Kidney glomerular epithelial cell (primary cell): ENCODE data around the gene C4B.
A peak's percentile ranks its signal among the peaks of the same experiment; 100 is the strongest.
"Not testable (repeated sequence)": the region's sequence is repeated elsewhere in the genome, so short reads cannot be mapped to it uniquely, and the experiment has no call there.

Experiments used
- DNase-seq: peaks from one replicate; lab custom pipeline; 2025; lab: John Stamatoyannopoulos, UW

Gene C4B

DNA sequence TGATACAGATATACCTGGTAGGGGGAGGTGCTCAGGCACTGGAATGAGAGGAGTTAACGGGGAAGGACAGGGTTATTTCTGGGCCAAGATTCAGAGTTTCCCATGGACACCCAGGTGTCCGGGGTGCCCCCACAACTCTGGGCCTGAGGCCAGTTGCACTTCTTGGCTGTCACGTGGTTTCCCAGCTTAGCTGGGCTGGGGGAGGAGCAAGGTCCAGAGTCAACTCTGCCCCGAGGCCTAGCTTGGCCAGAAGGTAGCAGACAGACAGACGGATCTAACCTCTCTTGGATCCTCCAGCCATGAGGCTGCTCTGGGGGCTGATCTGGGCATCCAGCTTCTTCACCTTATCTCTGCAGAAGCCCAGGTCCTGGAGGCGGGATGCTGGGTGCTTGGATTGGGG, at the start of gene C4B:
Gene C4B, plus strand, starts transcription at position 249 of the 400 bp plus-strand sequence. Its CDS starts 51 bp downstream, at position 300.
- not testable (repeated sequence) for DNase-seq

DNA sequence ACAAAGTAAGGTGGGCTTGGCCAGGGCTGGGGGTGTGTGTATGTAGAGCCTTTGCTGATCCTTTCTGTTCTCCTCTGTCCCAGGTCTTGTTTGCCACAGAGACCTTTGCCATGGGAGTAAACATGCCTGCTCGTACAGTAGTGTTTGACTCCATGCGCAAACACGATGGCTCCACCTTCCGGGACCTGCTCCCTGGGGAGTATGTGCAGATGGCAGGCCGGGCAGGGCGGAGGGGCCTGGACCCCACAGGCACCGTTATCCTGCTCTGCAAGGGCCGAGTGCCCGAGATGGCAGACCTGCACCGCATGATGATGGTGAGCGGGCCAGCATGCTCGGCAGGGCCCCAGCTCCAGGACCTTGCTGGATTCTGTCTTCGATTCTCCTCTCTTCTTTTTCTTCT, 48.9 kb upstream of the C4B start:
- DNase-seq: no peak

- DNase-seq: no peak
These were observed 48.1 kb upstream of the C4B start for GRCh38 chr6:31966506-31966905.

DNA sequence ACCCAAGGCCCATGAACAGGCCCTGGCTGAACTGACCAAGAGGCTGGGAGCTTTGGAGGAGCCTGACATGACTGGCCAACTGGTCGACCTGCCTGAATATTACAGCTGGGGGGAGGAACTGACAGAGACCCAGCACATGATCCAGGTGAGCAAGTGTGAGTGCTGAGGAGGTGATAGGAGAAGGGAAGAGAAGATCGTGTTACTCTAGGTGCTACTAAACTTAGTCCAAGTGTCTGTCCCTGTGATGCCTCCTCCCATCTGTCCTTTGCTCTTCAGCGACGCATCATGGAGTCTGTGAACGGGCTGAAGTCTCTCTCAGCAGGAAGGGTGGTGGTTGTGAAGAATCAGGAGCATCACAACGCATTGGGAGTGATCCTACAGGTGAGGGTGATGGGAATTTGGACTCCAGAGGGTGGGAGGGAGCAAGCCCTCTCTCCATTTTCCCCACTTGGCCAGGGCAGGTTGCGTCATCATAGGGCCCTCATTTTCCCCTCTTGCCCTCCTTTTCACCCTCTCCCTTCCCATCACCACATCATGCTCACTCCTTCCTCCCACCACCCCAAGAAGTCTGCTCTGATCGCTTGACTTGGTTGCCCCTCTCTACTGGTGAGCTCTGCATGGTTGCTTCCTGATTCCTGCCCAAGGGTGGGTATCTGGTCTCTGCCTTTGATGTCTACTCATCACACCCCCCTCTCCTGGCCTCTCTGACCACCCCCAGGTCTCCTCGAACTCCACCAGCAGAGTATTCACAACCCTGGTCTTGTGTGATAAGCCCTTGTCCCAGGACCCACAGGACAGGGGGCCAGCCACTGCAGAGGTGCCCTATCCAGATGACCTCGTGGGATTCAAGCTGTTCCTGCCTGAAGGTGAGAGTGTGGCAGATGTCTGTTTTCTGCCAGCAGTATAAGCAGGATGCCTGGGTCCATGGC, 47.3 kb upstream of the C4B start:
- no peak for DNase-seq

DNA sequence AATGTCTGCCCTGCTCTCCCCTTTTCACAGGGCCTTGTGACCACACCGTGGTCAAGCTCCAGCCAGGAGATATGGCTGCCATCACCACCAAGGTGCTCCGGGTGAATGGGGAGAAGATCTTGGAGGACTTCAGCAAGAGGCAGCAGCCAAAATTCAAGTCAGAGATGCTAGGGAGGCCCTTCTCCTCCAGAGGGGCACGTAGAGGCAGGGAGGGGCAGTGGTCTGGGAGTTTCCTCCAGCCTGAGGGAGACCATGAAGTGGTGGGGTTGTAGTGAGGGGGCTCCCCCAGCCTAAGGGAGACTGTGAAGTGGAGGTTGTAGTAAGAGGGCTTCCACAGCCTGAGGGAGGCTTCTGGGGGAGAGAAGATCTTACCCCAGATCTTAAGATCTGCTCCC, 46.7 kb upstream of the C4B start:
- DNase-seq: no peak

DNA sequence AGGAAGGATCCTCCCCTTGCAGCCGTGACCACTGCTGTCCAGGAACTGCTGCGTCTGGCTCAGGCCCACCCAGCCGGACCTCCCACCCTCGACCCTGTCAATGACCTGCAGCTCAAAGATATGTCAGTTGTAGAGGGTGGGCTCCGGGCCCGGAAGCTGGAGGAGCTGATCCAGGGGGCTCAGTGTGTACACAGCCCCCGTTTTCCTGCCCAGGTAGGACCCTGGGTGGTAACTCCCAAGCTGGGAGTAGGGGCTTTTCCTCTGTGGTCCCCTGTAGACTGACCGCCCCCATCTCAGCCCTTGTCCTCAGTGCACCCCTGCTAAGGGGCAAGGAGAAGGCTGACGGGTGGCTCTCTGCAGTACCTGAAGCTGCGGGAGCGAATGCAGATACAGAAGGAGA, 46.3 kb upstream of the C4B start:
- DNase-seq: no peak

DNA sequence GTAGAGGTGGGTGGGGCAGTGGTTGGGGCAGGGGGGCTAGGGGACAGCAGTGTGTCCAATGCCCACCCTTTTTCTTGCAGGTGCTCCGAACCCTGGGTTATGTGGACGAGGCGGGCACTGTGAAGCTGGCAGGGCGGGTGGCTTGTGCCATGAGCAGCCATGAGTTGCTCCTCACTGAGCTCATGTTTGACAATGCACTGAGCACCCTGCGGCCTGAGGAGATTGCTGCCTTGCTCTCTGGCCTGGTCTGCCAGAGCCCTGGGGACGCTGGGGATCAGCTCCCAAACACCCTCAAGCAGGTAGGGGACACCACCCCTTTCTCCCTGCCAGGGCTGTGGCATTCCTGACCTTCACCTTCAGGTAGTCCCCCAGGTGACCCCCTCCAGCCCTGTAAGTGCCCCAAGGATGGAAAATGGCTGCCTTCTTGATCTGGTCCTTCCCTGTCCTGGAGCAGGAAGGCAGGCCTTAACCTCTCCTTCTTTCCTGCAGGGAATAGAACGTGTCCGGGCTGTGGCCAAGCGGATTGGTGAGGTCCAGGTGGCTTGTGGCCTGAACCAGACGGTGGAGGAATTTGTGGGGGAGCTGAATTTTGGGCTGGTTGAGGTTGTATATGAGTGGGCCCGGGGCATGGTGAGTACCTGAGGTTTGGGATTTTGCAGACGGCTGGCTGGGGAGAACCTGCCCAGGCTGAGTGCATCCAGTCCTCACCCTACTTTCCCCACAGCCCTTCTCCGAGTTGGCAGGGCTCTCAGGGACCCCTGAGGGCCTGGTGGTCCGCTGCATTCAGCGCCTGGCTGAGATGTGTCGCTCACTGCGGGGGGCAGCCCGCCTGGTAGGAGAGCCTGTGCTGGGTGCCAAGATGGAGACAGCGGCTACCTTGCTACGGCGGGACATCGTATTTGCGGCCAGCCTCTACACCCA, 45.5 kb upstream of the C4B start:
- DNase-seq: no peak

DNA sequence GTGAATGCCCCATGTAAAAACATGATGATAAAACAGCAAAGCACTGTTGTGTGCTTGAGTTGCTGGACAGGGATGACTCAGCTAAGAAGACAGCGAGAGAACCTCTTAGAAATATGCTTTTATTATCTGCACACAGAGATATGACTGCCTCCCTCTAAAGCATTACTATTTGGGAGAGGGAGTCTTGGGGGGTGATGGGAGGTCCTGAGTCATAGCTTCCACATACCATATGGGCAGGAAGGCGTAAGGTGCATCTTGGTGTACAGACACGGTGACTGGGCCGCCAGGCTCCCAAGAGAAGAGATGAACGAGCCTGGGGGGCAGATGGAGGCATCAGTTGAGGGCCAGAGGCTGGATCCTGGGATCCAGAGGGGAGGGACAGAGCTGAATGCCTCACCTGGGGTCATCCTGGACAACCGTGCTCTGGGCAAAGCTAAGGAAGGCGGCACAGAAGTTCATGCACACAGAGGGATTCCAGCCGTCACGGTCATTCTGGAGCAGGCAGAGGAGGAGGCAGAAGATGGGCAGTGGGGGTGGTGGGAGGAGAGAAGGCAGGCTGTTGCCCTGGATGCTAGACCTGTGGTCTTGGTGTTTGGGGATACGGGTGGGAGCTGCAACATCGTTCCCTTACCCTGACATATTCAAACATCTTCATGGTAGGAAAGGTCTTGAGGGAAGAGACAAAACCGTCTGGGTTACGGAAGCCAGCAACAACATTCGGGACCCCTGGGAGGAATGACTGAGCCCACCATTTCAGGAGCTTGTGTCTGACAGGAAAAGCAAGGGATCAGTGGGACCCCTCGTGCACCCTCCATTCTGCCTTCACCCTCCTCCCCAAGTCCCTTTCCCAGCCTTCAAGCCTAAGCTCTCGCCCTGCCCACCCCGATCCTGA, 44.6 kb upstream of the C4B start:
- peak; percentile 69 for DNase-seq

GRCh38 chr6:31970604-31971271, 43.9 kb upstream of the C4B start:
- DNase-seq: no peak

DNA sequence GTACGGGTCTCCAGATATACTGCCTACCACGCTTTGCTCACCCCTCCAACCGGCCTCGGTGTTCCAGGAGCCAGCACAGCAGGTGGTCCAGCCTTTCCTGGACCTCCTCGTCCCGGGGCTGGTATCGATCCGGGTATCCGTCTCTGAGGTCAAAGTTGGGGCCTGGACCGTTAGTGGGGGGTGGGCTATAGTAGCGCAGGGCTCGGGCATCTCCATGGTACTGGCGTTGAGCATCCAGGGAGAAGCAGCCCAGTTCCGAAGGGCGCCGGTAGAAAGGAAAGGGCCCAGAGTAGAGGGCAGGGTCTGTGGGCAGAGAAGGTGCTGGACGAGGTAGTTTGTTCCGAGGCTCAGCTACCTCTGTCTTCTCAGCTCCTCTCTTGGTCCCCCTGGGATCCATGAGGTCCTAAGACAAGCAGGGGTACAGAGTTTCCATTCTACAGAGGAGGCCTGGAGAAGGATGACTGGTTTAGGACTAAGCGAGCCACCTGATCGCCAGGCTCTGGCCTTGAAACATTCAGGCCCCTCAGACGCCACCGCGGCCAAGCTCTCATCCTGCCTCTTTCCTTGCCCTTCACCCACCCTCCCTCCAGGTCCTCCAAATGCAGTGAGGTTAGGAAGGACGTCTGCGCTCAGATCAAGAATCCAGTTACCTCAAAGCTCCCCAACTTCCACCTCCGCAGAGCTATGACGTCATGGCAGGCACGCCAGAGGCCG, 43.2 kb upstream of the C4B start:
- DNase-seq: no peak

- peak; percentile 86 for DNase-seq
These were observed 42.4 kb upstream of the C4B start, which contains the start of gene DXO for GRCh38 chr6:31971993-31972708. DXO (minus strand) TSS chr6:31972138; CDS start chr6:31971675, 463 bp downstream.

GRCh38 chr6:31972709-31973350, 41.8 kb upstream of the C4B start:
- no peak for DNase-seq

DNA sequence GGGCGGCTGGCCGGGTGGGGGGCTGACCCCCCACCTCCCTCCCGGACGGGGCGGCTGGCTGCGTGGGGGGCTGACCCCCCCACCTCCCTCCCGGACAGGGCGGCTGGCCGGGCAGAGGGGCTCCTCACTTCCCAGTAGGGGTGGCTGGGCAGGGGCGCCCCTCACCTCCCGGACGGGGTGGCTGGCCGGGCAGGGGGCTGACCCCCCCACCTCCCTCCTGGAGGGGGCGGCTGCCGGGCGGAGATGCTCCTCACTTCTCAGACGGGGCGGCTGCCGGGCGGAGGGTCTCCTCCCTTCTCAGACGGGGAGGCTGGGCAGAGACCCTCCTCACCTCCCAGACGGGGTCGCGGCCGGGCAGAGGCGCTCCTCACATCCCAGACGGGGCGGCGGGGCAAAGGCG, 38.5 kb upstream of the C4B start:
- DNase-seq: not testable (repeated sequence)

DNA sequence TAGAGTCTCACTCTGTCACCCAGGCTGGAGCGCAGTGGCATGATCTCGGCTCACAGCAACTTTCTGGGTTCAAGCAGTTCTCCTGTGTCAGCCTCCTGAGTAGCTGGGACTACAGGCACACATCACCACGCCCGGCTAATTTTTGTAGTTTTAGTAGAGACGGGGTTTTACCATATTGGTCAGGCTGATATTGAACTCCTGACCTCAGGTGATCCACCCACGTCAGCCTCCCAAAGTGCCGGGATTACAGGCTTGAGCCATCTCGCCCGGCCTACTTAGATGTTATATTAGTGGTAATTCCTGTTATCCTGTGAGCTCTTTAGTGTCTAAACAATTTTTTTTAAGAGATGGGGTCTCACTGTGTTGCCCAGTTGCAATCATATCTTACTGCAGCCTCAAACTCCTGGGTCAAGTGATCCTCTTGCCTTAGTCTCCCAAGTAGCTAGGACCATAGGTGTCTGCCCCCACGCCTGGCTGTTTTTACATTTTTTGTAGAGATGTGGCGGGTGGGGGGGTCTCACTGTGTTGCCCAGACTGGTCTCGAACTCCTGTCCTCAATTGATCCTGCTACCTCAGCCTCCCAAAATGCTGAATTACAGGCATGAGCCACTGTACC, 36.7 kb upstream of the C4B start:
- no peak for DNase-seq

- no peak for DNase-seq
These were observed 35.8 kb upstream of the C4B start for GRCh38 chr6:31978831-31979230.

DNA sequence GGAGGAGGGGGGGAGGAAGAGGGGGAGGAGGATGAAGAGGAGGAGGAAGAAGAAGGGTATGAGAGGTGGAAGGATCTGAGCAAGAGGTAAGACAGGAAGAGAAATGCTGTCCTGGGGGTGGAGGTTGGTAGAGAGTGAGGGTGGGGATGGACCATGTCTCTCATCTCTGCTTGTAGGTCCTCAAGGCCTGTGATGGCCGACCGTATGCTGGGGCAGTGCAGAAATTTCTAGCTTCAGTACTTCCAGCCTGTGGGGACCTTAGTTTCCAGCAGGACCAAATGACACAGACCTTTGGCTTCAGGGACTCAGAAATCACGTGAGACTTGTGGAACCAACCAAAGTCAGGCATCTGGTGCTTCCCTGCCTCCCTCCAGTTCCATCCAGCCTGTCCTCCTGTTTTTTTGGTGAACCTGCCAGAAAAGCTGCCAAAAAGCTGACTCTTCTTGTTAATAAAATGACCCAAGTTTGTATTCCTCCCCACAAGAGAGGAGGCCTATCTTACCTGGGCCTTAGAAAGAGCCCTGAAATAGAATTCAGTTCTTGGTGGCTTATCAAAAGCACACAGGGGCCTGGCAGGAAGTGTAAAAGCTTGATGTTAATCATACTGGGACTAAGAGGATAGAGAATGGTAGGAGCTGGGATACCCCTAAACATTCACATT, 35.2 kb upstream of the C4B start:
- DNase-seq: no peak

- DNase-seq: not testable (repeated sequence)
These were observed 34.3 kb upstream of the C4B start for GRCh38 chr6:31980195-31980876.

DNA sequence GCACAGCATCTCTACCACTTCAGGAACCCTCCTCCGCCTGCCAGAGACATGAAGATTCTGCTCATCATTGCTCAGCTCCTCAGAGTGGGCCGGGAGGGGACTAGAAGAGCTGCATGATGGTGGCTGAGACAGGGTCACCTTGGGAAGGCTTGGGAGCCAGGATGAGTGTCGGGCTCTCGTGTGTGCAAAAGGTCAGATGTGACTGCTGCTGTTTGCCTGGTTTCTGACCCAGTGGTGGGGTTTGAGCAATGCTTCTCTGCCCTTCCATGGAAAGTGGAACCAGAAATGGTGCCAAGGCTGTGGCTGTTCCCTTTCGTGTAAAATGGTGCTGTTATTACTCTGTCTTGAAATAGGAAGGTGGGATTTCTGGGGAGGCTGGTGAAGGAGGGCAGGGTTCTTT, 33.6 kb upstream of the C4B start:
- not testable (repeated sequence) for DNase-seq
